Measurements from ENCODE around the gene TNFRSF18. TPM values are rescaled to one million over a fixed set of nuclear protein-coding genes. Genes with fewer than 3 reads are reported as not detected.

The TNFRSF18 gene
- total RNA-seq, 1 donor from 2014 or later, result 0.98 TPM

GRCh38 chr1:1182491-1183220, 23.7 kb downstream of the TNFRSF18 start:
- Histone ChIP-seq H3K4me3 (no peak overlapping the region), H3K27ac (no peak overlapping the region), H3K9me3 (no peaks in the 10 kb centered on the region), H3K27me3 (peaks cover 12% of the 10 kb centered on the region), H3K4me1 (no peaks in the 10 kb centered on the region), H3K36me3 (no peaks in the 10 kb centered on the region)
- peak; percentile 7 for ATAC-seq
- intact Hi-C loops (cut with DNase I), result no loop called here
- no peak for TF ChIP-seq CTCF (IDR thresholded peaks at IDR 0.05)
- DNase-seq, result no peak

- H3K36me3 ChIP-seq, result no peaks in the 10 kb centered on the region
- no peak for DNase-seq
- no peak for TF ChIP-seq CTCF (IDR thresholded peaks at IDR 0.05)
- H3K27me3 ChIP-seq, result peaks cover 12% of the 10 kb centered on the region
- H3K9me3 ChIP-seq, result no peaks in the 10 kb centered on the region
- no peak for ATAC-seq
- H3K4me1 ChIP-seq, result no peaks in the 10 kb centered on the region
- intact Hi-C loops (cut with DNase I), result no loop called here
- H3K27ac ChIP-seq, result no peak overlapping the region
- H3K4me3 ChIP-seq, result no peak overlapping the region
Observed at GRCh38 chr1:1181938-1182410, 24.4 kb downstream of the TNFRSF18 start.

- Histone ChIP-seq H3K27me3 (peaks cover 12% of the 10 kb centered on the region), H3K9me3 (no peaks in the 10 kb centered on the region), H3K4me3 (no peak overlapping the region), H3K4me1 (no peaks in the 10 kb centered on the region), H3K36me3 (no peaks in the 10 kb centered on the region), H3K27ac (no peak overlapping the region)
- intact Hi-C loops (cut with DNase I), result no loop called here
- no peak for ATAC-seq
- TF ChIP-seq CTCF (IDR thresholded peaks at IDR 0.05), result no peak
- DNase-seq, result no peak
Observed at GRCh38 chr1:1181129-1181937, 25.1 kb downstream of the TNFRSF18 start.

GRCh38 chr1:1179983-1180861, 26.2 kb downstream of the TNFRSF18 start:
- no peaks in the 10 kb centered on the region for H3K36me3 ChIP-seq
- no peak for TF ChIP-seq CTCF (IDR thresholded peaks at IDR 0.05)
- H3K9me3 ChIP-seq, result no peaks in the 10 kb centered on the region
- H3K27me3 ChIP-seq, result peaks cover 12% of the 10 kb centered on the region
- H3K4me1 ChIP-seq, result no peaks in the 10 kb centered on the region
- H3K4me3 ChIP-seq, result no peak overlapping the region
- ATAC-seq (no peak), DNase-seq (no peak)
- intact Hi-C loops (cut with DNase I), result no loop called here
- H3K27ac ChIP-seq, result no peak overlapping the region

GRCh38 chr1:1179346-1179982, 26.9 kb downstream of the TNFRSF18 start:
- DNase-seq (no peak), ATAC-seq (no peak)
- H3K27me3 ChIP-seq, result peaks cover 12% of the 10 kb centered on the region
- no peak overlapping the region for H3K27ac ChIP-seq
- no peak for TF ChIP-seq CTCF (IDR thresholded peaks at IDR 0.05)
- H3K36me3 ChIP-seq, result no peaks in the 10 kb centered on the region
- H3K4me3 ChIP-seq, result no peak overlapping the region
- intact Hi-C loops (cut with DNase I), result no loop called here
- no peaks in the 10 kb centered on the region for H3K9me3 ChIP-seq
- no peaks in the 10 kb centered on the region for H3K4me1 ChIP-seq
